ENCODE measurements around the gene BRCA2.
A peak's percentile ranks its signal among the peaks of the same experiment; 100 is the strongest.

BRCA2 gene, protein sequence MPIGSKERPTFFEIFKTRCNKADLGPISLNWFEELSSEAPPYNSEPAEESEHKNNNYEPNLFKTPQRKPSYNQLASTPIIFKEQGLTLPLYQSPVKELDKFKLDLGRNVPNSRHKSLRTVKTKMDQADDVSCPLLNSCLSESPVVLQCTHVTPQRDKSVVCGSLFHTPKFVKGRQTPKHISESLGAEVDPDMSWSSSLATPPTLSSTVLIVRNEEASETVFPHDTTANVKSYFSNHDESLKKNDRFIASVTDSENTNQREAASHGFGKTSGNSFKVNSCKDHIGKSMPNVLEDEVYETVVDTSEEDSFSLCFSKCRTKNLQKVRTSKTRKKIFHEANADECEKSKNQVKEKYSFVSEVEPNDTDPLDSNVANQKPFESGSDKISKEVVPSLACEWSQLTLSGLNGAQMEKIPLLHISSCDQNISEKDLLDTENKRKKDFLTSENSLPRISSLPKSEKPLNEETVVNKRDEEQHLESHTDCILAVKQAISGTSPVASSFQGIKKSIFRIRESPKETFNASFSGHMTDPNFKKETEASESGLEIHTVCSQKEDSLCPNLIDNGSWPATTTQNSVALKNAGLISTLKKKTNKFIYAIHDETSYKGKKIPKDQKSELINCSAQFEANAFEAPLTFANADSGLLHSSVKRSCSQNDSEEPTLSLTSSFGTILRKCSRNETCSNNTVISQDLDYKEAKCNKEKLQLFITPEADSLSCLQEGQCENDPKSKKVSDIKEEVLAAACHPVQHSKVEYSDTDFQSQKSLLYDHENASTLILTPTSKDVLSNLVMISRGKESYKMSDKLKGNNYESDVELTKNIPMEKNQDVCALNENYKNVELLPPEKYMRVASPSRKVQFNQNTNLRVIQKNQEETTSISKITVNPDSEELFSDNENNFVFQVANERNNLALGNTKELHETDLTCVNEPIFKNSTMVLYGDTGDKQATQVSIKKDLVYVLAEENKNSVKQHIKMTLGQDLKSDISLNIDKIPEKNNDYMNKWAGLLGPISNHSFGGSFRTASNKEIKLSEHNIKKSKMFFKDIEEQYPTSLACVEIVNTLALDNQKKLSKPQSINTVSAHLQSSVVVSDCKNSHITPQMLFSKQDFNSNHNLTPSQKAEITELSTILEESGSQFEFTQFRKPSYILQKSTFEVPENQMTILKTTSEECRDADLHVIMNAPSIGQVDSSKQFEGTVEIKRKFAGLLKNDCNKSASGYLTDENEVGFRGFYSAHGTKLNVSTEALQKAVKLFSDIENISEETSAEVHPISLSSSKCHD (N-terminal part only)

DNA sequence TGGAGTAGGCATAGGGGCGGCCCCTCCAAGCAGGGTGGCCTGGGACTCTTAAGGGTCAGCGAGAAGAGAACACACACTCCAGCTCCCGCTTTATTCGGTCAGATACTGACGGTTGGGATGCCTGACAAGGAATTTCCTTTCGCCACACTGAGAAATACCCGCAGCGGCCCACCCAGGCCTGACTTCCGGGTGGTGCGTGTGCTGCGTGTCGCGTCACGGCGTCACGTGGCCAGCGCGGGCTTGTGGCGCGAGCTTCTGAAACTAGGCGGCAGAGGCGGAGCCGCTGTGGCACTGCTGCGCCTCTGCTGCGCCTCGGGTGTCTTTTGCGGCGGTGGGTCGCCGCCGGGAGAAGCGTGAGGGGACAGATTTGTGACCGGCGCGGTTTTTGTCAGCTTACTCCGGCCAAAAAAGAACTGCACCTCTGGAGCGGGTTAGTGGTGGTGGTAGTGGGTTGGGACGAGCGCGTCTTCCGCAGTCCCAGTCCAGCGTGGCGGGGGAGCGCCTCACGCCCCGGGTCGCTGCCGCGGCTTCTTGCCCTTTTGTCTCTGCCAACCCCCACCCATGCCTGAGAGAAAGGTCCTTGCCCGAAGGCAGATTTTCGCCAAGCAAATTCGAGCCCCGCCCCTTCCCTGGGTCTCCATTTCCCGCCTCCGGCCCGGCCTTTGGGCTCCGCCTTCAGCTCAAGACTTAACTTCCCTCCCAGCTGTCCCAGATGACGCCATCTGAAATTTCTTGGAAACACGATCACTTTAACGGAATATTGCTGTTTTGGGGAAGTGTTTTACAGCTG is at the start of gene BRCA2, which contains the start of gene ZAR1L:
TSS of gene BRCA2 (plus strand) at position 271 of the 790 bp plus-strand sequence. CDS start 953 bp downstream, outside the sequence.
TSS of gene ZAR1L (minus strand) at position 126 of the 790 bp plus-strand sequence. CDS start 3,438 bp downstream, outside the sequence.
- peak; percentile 94 for DNase-seq (ENCODE audit: low spot score)

- no peak for DNase-seq (ENCODE audit: low spot score)
Measured at GRCh38 chr13:32265726-32266125, 49.6 kb upstream of the BRCA2 start.

DNA sequence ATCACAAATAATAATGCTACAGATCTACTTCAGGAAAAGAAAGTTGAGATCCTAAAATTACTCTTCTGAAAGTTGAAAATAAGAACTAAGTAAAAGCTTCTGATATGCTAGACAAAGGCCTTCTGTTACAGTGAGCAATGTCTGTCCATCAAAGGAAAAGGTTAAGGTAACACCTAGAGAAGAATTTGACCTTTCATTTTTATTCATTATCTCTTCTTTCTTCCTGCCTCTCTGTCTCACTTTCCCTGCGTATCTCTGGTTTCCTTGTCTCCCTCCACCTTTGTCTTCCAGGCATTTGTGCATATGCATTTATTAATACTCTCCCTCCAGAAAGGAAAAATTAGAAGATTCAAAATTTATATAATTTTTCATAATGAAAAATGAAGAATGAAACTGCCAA is 49.2 kb upstream of the BRCA2 start:
- DNase-seq (ENCODE audit: low spot score), result no peak

DNA sequence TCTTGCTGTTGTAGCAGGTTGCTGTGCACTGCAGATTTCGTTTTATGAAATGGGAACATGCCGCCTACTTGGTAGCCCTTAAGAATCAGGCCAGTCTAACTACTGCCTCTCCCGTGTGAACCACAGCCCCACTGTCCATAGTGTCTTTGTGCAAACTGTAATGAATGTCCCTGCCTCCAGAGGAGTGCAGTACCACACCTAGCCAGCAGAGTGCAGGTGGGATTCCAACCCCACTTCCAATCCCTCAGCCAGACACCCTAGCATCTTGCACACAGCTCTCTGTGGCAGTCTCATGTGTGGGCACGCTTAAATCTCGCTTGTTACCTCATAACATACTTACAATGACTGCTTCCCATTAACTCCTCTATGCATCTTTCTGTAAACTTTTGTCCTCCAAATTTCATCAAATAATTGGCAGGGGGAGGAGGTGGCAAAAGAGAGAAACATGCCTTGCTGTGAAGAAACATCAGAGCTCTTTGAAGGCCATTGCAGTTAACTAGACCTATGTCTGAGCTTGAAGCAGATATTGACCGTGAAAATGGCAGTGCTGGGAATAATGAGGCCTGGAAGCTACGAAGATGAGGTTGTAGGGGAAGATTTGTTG is 47.4 kb upstream of the BRCA2 start:
- DNase-seq (ENCODE audit: low spot score), result peak; percentile 66

GRCh38 chr13:32272021-32272683 is 43.2 kb upstream of the BRCA2 start:
- DNase-seq (ENCODE audit: low spot score), result no peak

DNA sequence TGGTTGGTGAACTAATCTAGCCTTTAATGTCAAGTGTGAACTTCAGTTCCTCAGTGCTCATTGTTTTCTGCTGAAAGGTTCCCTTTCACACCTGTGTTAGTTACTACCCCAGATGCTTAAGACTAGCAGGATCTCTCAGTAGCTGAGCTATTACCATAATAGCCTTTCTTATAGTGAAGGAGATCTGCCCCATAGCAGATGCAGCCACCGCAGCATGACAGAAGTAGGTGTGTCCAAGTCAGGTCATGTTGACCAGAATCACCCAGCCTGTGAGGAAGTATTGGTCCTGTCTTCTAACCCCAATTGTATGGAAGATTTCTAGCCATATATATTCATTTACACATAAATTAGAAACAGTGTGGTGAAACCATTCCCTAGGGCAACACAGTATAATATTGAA is 37.5 kb upstream of the BRCA2 start:
- no peak for DNase-seq (ENCODE audit: low spot score)

DNA sequence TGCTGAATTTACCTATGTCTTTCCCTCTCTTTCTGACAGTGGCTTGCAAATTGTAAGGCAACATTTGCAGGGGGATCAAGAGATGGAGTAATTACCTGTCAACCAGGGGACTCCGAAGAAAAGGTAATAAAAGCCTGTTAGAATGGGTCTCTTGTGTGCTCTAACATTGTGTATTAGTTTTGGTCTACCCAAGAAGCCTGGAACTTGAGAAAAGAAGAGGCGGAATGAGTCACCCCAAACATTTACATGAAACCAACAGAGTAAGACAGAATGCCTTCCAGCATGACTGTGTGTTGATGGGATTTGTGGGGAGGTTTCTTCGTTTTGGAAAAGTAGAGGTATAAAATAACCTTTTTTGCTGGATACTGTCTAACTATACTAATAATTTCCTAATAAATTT is 36.9 kb upstream of the BRCA2 start:
- no peak for DNase-seq (ENCODE audit: low spot score)

DNA sequence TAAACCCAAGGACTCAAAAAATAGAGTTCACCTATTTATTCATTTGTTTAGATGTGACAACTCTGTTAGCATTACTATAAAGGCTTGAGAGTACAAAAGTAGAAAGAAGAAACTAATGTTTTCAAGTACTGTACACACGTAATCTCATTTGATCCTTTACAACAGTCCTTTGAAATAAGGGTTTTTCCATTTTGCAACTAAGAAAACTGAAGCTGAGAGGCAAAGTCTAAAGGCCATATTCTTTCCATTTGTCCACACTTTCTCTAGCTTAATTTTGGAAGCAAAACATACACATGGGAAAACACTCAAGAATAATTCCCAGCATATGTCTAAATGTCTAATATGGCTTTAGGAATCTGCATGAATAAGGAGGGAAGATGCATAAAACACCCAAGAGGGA is 34.2 kb upstream of the BRCA2 start:
- DNase-seq (ENCODE audit: low spot score), result no peak

GRCh38 chr13:32282096-32282711 is 33.1 kb upstream of the BRCA2 start:
- no peak for DNase-seq (ENCODE audit: low spot score)

DNA sequence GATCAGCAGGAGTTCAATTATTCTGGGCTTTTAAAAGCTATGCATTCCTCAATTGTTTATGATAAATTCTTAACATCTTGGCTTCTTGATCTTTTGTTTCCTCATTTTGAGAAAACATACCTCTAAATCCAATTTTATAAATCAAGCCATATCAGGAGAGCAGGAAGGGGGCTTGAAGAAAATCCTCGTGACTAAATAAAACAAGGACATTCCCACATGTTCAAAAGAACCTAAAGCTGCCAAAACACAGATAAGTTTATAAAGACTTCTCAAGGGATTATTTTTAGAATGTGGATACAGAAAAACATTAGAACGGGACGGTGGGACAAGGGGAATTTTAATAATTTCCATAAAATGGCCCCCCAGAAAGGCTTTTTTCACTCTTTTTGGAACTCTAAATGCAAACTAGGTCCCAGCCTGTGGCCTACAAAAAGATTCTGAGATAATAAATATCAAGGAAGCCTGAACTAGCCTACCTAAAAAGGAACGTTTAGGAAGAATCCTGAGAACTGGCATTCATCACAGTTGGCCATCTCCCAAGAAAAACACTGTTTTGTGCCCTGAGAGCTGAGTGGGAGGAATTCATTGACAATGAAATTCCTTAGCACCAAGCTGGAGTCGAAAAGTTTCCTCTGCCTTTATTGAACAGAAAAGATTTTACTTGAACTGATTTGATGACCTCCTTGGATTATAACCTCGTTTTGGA is 30.2 kb upstream of the BRCA2 start:
- no peak for DNase-seq (ENCODE audit: low spot score)

DNA sequence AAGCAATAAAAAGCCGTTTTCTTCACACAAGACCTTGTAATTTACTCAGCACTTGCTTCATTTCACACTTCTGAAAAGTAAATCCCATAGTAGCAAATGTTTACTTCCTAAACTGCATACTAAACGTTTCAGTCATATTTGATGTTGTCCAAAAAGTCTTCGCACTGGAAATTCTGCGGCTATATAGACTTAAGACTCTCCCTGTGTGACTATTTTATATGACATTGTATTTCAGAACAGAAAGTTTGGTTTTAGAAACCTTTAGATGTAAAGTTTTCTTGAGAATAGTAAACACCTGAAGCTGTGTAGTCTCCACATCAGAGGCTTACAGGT is 29.7 kb upstream of the BRCA2 start:
- no peak for DNase-seq (ENCODE audit: low spot score)

- DNase-seq (ENCODE audit: low spot score), result no peak
Measured at GRCh38 chr13:32297206-32297605, 18.1 kb upstream of the BRCA2 start.

- DNase-seq (ENCODE audit: low spot score), result no peak
Measured at GRCh38 chr13:32298695-32299094, 16.6 kb upstream of the BRCA2 start.

GRCh38 chr13:32299893-32300292 is 15.4 kb upstream of the BRCA2 start:
- DNase-seq (ENCODE audit: low spot score), result no peak

DNA sequence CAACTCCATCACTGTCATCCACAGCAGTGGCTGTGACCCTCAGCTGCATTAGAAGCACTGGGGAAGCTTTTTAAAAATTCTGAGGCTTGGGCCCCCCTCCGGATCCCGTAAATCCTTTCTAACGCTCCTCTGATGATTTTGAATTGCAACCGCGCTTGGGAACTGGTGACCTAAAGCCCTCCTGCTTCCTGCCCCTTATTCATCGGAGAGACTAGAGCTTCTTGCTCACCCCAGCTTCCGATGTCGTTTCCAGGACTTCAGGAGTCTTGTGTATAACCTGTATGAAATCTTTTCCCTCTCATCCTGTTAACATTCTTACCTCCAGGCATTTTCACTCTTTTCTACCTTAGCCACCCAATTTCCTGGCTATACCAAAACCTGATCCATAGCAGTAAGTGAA is 14.9 kb upstream of the BRCA2 start:
- no peak for DNase-seq (ENCODE audit: low spot score)

- DNase-seq (ENCODE audit: low spot score), result no peak
Measured at GRCh38 chr13:32300920-32301319, 14.4 kb upstream of the BRCA2 start.

DNA sequence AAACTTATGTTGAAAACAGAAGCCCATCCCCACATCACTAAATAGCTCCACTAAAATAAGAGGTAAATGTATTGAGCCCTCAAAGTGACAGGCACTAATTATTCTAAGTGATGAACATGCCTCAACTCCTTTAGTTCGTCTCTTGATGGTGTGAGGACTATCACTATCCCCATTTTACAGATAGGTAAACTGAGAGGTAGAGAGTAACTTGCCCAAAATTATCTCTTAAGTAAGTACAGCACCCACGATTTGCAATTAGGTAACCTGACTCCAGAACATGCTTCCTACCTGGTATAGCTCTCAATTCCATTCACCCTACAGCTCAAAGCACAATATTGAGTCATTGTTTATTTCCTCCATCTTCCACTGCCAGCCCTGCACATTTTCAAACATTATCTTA is 12.8 kb upstream of the BRCA2 start:
- DNase-seq (ENCODE audit: low spot score), result no peak

DNA sequence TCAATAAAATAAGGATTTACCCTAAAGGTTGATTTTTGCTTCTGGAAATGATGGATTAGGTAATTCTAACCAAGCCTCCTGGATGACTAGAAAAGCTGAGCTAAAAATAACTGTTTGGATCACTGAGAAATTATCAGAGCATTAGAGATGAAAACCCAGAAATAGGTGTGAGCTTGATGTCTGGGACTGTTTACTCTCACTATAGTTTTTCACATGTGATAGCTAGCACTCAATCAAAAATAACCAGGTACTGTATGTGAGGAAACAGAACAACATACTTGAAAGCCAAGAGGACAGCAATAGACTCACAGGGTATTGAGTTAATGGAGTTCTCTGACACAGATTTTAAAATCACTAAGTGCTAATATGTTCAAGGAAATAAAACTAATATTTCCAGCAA is 9.7 kb upstream of the BRCA2 start:
- DNase-seq (ENCODE audit: low spot score), result no peak
